ENCODE measurements around the gene NTNG1.

The NTNG1 gene

DNA sequence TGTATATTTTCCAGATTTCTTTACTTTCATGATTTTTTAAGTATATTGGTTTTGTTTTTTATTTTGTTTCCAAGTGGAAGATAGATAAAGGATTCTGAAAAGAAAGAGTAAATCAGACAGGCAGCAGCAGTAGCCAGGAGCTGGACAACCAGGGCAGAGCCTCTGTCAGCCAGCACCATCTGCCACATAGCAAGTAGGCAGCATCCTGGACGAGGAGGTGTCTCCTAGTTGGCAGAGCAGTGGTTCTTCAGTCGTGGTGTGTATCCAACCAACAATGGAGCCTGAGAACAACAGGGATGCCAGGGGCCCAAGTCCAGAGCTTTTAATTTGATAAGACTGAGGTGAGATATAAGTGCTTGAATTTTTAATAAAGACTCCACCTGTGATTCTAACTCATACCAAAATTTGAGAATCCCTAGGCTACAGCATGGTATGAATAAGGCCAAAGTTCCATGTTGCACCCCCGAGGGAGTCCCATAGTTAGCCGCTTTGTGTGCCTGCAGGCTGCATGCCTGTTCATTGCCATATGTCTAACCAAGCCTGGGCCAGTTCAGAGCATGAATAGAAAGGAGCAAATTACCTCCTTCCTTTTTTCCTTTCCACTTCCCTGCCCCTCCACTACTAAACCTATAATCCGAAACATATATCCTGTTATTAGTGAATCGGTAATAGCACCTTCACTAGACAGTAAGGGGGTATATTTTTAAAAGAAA, 153.2 kb downstream of the NTNG1 start:
- no peak for DNase-seq (ENCODE audit: low spot score)
- ChIA-PET POLR2A (ENCODE audit: low non-redundant PET) (no interaction called here), CTCF (interaction anchor here (0.7 kb wide), 1 partner anchor 542 kb away, joined by 5 read pairs; no protein-coding TSS in a partner anchor)
- TF ChIP-seq, protein P1, sequence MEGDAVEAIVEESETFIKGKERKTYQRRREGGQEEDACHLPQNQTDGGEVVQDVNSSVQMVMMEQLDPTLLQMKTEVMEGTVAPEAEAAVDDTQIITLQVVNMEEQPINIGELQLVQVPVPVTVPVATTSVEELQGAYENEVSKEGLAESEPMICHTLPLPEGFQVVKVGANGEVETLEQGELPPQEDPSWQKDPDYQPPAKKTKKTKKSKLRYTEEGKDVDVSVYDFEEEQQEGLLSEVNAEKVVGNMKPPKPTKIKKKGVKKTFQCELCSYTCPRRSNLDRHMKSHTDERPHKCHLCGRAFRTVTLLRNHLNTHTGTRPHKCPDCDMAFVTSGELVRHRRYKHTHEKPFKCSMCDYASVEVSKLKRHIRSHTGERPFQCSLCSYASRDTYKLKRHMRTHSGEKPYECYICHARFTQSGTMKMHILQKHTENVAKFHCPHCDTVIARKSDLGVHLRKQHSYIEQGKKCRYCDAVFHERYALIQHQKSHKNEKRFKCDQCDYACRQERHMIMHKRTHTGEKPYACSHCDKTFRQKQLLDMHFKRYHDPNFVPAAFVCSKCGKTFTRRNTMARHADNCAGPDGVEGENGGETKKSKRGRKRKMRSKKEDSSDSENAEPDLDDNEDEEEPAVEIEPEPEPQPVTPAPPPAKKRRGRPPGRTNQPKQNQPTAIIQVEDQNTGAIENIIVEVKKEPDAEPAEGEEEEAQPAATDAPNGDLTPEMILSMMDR (conservative IDR thresholded peaks at IDR 0.05; ENCODE audit: low read depth), result no peak
- H3K27ac ChIP-seq, result no peak overlapping the region

DNA sequence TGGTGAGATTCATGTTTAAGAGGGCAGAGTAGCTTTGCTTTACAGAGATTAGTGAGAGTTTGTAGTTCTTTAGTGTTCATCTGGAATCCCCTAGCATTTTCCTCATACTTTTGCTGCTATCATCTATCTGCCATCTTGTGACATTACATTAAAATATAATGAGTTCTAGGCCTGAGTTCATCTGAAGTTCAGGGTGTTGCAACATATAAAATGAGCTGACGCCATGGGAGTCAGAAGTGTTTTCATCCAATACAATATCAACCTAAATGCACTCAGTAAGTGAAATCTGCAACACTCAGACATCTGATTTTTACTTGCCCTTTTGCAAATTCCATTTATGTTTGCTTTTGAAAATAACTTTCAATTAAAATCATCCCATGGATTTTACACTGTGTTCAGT, 153.8 kb downstream of the NTNG1 start:
- ChIA-PET POLR2A (ENCODE audit: low non-redundant PET) (no interaction called here), CTCF (no interaction called here)
- TF ChIP-seq, protein P1 (conservative IDR thresholded peaks at IDR 0.05; ENCODE audit: low read depth), result no peak
- H3K27ac ChIP-seq, result no peak overlapping the region
- DNase-seq (ENCODE audit: low spot score), result no peak

DNA sequence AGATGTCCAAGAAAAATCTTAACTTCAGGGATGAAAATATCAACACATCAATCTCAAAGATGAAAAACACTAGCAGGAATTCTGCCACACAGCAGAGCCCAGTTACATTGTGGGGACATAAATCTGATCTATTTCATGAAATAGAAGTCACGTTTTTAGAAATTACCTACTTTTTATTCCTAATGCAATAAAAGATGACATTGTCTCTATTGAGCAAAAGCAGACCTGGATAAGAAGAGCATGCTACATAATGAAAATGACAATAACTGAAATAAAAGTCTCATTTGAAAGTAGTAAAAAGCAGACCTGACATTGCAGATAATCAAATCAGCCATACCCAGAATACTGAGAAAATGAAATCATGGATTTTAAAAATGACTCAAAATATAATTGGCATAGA, 156.8 kb downstream of the NTNG1 start:
- DNase-seq (ENCODE audit: low spot score), result no peak
- TF ChIP-seq, protein P1 (conservative IDR thresholded peaks at IDR 0.05; ENCODE audit: low read depth), result no peak
- POLR2A ChIA-PET (ENCODE audit: low non-redundant PET), result no interaction called here
- CTCF ChIA-PET, result no interaction called here
- H3K27ac ChIP-seq, result no peak overlapping the region

DNA sequence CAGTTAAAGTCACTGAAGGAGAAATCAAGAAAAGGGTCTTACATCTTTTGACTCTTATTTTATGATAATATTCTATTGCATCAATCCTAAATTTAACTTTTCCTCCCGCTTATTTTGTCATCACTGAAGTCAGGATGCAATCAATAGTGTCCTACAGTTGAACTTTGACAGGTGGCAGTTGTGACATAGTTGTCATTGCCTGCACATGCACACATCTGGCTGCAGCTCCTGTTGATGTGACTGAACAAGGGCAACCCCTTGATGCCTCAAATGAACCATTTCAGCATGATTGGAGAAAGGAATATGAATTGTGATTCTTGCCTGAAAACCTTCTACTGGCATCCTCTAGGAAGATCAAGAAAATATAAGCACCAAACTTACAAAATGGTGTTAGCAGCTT, 157.7 kb downstream of the NTNG1 start:
- TF ChIP-seq, protein P1 (conservative IDR thresholded peaks at IDR 0.05; ENCODE audit: low read depth), result no peak
- CTCF ChIA-PET, result no interaction called here
- H3K27ac ChIP-seq, result no peak overlapping the region
- POLR2A ChIA-PET (ENCODE audit: low non-redundant PET), result no interaction called here
- DNase-seq (ENCODE audit: low spot score), result no peak

DNA sequence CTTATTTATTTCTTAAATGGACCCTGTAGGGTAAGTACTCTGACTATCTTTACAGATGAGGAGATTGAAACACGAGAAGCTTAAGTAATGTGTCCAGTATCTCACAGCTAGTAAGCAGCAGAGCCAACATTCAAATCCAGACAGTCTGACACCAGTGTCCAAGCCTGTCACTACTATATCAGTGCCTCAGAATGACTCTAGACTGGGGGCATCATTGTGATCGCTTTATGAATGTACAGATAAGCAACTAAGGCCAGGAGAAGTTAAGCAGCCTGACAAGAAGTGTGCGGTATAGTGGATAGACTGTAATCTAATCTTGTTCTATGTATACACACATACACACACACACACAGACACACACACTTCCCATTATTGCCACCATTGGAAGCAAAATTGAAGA, 158.7 kb downstream of the NTNG1 start:
- ChIA-PET CTCF (interaction anchor here (0.6 kb wide), 1 partner anchor 207 kb away, joined by 3 read pairs; no protein-coding TSS in a partner anchor), POLR2A (ENCODE audit: low non-redundant PET) (no interaction called here)
- H3K27ac ChIP-seq, result no peak overlapping the region
- DNase-seq (ENCODE audit: low spot score), result no peak
- TF ChIP-seq, protein P1 (conservative IDR thresholded peaks at IDR 0.05; ENCODE audit: low read depth), result no peak

DNA sequence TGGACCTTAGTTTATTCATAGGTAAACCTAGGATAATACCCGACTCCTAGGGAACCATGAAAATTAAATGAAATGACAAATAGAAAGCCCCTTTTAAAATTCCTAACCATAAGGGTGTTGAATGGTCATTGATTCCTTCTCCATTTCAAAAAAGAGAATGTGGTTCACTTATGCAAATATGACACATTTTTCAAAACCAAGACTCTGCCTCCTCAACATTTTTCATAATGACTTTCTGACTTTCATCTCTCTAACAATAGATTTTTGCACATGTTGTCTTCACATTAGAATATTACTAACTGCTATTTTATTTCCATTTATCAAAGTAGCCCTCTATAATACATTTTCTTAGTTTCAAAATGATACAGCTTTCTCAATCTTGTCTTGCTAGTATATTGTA, 169.1 kb downstream of the NTNG1 start:
- ChIA-PET CTCF (no interaction called here), POLR2A (ENCODE audit: low non-redundant PET) (no interaction called here)
- no peak for DNase-seq (ENCODE audit: low spot score)
- H3K27ac ChIP-seq, result no peak overlapping the region
- TF ChIP-seq, protein P1 (conservative IDR thresholded peaks at IDR 0.05; ENCODE audit: low read depth), result no peak
